GM12801 (cell line): Measurements from ENCODE around the gene DNAJC7.

Experiments used
- TF ChIP-seq, protein P1 (sequence below): IDR thresholded peaks from one replicate; pipeline ENCODE4 v1.5.1; 2011; ENCODE audit warnings: control low read depth; ENCODE audit not compliant: insufficient read length; ENCODE audit errors: extremely low read depth

DNAJC7 gene

DNA sequence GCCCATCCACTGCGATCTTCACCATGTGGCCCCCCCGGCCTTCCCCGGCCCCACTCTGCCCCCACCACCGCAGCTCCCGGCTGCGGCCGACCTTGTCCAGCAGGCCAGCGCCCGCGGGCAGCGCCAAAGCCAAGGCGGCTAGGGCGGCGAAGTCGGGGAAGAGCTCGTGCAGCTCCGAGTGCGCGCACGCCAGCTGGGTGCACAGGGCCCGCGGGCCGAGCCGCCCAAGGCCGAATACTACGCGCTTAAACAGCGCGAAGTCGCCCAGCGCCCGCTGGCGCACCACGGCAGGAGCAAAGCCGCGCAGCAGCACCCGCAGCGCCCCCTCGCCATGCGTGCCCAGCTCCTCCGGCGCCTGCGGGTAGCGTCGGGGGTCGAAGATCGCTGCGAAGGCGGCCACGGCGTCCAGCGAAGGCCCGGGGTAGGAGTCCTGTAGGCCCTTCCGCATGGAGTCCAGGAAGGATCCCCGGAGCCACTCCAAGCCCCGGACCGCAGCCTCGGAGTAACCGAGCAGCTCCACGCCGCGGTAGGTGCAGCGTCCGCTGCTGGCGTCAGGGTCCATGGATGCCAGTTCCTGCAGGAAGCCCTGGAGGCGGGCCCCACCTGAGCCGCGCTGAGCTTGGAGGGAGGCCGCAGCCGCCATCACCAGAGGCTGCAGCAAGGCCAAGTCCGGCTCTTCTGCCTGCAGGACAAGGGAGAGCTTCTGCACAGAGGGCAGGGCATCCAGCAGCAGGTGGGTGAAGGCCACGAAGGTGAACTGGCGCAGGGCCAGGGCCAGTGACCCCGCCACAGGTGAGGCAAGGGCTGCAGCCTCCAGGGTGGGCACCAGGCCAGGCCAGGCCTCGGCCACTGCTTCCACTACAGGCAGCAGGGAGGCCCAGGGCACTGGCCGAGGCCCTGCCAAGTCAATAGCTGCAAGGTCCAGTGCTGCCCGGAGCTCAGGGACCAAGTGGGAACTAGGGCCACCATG lies 22.8 kb upstream of the DNAJC7 start:
- TF ChIP-seq, protein P1, sequence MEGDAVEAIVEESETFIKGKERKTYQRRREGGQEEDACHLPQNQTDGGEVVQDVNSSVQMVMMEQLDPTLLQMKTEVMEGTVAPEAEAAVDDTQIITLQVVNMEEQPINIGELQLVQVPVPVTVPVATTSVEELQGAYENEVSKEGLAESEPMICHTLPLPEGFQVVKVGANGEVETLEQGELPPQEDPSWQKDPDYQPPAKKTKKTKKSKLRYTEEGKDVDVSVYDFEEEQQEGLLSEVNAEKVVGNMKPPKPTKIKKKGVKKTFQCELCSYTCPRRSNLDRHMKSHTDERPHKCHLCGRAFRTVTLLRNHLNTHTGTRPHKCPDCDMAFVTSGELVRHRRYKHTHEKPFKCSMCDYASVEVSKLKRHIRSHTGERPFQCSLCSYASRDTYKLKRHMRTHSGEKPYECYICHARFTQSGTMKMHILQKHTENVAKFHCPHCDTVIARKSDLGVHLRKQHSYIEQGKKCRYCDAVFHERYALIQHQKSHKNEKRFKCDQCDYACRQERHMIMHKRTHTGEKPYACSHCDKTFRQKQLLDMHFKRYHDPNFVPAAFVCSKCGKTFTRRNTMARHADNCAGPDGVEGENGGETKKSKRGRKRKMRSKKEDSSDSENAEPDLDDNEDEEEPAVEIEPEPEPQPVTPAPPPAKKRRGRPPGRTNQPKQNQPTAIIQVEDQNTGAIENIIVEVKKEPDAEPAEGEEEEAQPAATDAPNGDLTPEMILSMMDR = no peak

DNA sequence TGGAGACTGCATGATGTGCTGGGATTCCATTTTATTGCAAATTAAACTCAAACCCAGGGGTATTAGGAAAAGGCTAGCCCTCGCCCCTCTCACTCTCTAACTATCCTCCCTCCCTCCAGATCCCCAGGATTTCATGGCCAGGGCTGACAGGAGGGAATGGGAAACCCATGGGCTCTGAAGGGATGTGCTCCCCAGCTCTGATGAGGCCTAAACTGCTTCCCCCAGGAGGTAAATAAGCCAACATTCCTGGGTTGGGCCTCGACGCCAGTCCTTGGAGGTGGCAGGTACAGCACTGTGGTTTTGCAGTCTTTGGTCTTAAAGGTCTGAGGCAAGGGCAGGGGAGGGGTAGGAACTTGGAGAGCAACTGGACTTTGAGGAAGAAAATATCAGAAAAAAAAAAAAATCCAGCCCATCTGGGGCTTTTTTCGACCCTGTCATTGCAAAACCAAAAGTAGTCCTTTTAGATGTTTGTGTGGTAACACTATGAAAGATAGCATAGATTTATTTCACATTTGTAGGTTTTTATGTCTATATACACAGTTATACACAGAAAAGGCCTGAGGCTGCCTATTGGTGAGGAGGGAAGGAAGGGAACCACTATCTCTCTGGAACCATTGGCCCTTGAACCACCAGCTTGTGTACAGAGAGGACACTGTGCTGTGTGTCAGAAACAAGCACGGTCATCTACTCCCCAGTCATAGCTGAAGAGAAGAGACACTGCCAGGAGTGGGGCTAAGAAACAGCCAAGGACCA lies 21.2 kb upstream of the DNAJC7 start:
- TF ChIP-seq, protein P1 = no peak

DNA sequence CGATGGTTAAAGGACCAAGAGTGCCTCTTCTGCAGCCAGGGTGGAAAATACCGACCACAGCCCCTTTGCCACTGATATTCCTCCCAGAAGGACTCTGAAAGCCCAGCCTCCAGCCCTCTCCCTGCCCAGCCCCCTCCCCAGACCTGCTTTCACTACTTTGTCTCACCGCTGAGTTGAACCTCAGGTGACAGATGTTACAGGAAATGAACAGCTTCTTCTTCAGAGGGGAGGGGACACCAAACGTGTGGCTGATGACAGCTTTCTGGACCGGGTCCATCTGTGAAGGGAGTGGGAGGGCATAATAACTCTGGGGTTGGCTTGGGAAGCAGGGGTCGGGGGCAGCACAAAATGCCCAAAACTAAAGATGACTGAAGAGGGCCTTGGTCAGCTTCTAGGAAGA lies 16.8 kb upstream of the DNAJC7 start:
- TF ChIP-seq, protein P1 = no peak

DNA sequence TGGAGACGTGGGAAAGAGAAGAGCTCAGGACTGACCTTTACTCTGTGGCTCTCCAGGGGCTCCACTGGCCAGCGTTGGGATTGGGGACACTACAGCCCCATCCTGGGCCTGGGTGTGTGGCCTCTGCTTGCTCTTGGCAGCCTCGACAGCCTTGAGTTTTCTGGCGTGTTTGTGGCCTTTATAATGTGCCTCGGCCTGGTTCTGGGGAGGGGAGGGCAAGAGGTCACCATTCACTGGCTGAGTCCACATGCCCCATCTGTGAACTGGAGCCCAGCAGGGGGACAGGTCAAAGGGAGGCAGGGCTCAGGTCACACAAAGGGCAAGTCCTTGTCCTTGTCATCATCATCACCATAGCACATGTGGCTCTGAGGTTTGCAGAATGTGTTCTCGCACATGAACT lies 14.3 kb upstream of the DNAJC7 start:
- TF ChIP-seq, protein P1 = no peak

DNA sequence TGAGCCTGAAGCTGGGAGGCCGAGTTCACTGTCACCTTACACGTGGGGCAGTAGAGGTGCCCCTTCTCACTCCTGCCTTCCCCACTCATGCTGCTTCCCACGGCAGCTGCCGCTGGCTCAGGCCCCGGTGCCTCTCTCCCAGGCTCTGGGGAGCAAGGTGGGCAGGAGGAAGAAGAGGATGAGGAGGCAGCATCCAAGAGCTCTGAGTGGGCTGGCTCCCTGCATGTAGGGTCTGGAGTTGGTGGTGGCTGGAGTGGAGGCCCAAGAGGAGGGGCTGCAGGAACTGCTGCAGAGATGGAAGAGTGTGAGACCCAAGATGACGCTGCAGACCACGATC lies 11.5 kb upstream of the DNAJC7 start:
- TF ChIP-seq, protein P1 = no peak

DNA sequence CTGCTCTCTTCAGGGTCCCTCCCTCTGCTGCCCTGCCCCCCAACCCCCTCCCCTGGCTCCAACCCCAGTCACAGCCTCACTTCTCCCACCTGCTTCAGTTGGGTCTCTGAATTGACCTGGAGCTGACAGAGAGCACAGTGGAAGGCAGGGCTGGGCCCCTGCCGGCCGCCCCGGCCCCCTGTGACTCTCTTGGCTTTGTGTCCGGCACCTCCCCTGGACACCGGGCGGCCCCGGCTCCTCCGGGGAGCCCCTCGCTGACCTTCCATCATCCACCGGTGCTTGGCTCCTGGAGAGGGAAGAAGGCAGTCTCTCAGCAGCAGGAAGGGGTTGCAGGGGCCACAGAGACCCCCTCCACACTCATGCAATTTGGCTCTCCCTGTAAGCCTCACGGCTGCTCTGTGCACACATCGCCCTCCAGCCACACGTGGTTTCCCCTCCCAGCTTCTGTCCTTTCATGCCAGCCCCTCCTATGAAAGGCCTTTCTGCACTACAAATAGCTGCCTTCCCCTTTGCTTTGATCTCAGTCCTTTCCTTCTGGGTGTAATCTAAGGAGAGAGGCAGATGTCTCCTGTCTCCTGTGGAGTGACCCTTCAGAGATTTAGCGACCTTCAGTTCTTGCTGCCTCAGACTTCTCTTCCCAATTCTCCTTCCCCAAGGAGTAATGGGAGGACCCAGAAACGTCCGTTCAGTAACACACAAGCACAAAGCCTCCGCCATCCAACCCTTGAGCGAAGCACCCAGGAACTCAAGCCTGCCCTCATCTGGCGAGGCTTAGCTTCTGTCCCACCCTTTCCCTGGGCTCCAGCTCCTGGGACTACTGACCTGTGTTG lies 10.9 kb upstream of the DNAJC7 start:
- TF ChIP-seq, protein P1 = no peak

DNA sequence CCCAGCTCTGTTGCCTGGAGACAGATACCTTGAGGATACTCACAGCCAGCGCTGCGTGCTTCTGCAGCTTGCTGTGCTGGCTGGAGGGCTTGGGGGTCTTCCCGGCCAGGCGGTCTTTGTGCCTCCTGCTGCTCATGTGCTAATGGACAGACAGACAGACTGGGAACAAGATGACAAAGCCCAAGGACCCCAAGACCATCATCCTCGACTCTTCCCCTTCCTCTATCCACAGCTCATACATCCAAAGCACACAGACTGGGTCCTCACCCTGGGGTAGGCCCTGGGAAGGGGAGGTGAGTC lies 10.3 kb upstream of the DNAJC7 start:
- TF ChIP-seq, protein P1 = no peak
